OCI-LY3 (cell line): ENCODE measurements around the gene ELMO1.

Experiments used
- H2AFZ ChIP-seq: fragments of 200-600, 300-600 bp; shearing (Covaris generic); 2 replicates; pipeline ENCODE4 v1.6.0; 2014; ENCODE audit warnings: antibody characterized with exemption, low read depth, low read length
- H3K27ac ChIP-seq: fragments of 200-600, 300-600 bp; sonication (generic); 2 replicates; pipeline ENCODE4 v1.5.1; 2014; ENCODE audit warnings: mild to moderate bottlenecking, low read length, moderate library complexity, mixed read lengths
- H3K27me3 ChIP-seq: fragments of 200-600, 300-600 bp; sonication (generic); 2 replicates; pipeline ENCODE4 v1.6.1; 2014; ENCODE audit warnings: low read depth, low read length, mixed read lengths
- H3K36me3 ChIP-seq: fragments of 200-600, 300-600 bp; sonication (generic); replicated peaks from 2 replicates; pipeline ENCODE3; 2014; ENCODE audit warnings: low read depth, low read length, mixed read lengths
- H3K4me1 ChIP-seq: fragments of 300-600, 200-600 bp; sonication (generic); 2 replicates; pipeline ENCODE4 v1.6.1; 2014; ENCODE audit warnings: low read length, mixed read lengths
- H3K4me2 ChIP-seq: fragments of 200-600, 300-600 bp; sonication (generic); 2 replicates; pipeline ENCODE4 v1.6.1; 2014; ENCODE audit warnings: low read length, mixed read lengths
- H3K4me3 ChIP-seq: fragments of 300-600, 200-600 bp; sonication (generic); 2 replicates; pipeline ENCODE4 v1.5.1; 2014; ENCODE audit warnings: antibody characterized with exemption, mild to moderate bottlenecking, low read length, moderate library complexity
- H3K79me2 ChIP-seq: fragments of 300-600, 200-600 bp; shearing (Covaris generic); 2 replicates; pipeline ENCODE4 v1.6.1; 2014; ENCODE audit warnings: mild to moderate bottlenecking, low read length, mixed read lengths
- H3K9ac ChIP-seq: fragments of 300-600, 200-600 bp; shearing (Covaris generic); 2 replicates; pipeline ENCODE4 v1.6.0; 2014; ENCODE audit warnings: mild to moderate bottlenecking, low read length, moderate library complexity
- H3K9me3 ChIP-seq: fragments of 200-600, 300-600 bp; shearing (Covaris generic); 2 replicates; pipeline ENCODE4 v1.6.1; 2014; ENCODE audit warnings: low read length, mixed read lengths; ENCODE audit not compliant: insufficient read depth
- H4K20me1 ChIP-seq: fragments of 200-600, 300-600 bp; sonication (generic); 2 replicates; pipeline ENCODE4 v1.6.1; 2016; ENCODE audit warnings: low read length, mixed read lengths; ENCODE audit not compliant: insufficient read depth
- EZH2phosphoT487 ChIP-seq: fragments of 200-600 bp; shearing (Covaris generic); IDR thresholded peaks from 2 replicates; pipeline ENCODE4 v1.6.1; 2018; ENCODE audit warnings: antibody characterized with exemption, mixed run types, low read depth
- TF ChIP-seq, protein P1 (sequence below): fragments of 200-600, 300-600 bp; sonication (generic); IDR thresholded peaks from 2 replicates; pipeline ENCODE4 v1.5.1; 2014; ENCODE audit warnings: antibody characterized with exemption, low read length, low read depth

Gene ELMO1

DNA sequence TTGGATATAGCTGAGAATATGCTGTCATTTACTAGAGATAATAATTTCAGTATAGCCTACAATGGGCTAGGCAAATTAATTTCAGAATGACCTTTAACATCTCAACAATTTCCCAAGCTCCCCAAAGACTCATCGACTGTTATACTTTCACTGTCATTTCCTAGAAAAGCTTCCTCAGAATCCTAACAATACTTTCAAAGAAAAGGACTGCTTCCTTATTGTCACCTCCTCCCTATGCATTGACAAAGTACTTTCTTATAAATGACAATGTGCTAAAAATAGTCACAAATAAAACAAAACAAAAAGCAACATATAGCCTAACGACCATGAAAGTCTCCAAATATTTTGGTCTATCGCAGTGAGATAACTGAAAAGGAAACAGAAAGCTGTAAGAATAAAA, 272.6 kb downstream of the ELMO1 start:
- TF ChIP-seq, protein P1, sequence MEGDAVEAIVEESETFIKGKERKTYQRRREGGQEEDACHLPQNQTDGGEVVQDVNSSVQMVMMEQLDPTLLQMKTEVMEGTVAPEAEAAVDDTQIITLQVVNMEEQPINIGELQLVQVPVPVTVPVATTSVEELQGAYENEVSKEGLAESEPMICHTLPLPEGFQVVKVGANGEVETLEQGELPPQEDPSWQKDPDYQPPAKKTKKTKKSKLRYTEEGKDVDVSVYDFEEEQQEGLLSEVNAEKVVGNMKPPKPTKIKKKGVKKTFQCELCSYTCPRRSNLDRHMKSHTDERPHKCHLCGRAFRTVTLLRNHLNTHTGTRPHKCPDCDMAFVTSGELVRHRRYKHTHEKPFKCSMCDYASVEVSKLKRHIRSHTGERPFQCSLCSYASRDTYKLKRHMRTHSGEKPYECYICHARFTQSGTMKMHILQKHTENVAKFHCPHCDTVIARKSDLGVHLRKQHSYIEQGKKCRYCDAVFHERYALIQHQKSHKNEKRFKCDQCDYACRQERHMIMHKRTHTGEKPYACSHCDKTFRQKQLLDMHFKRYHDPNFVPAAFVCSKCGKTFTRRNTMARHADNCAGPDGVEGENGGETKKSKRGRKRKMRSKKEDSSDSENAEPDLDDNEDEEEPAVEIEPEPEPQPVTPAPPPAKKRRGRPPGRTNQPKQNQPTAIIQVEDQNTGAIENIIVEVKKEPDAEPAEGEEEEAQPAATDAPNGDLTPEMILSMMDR, result no peak
- TF ChIP-seq EZH2phosphoT487, result no peak
- Histone ChIP-seq H3K36me3 (peaks cover 41% of the 10 kb centered on the region), H3K79me2 (peaks cover 45% of the 10 kb centered on the region), H3K9me3 (no peaks in the 10 kb centered on the region), H3K27me3 (no peaks in the 10 kb centered on the region), H2AFZ (no peak overlapping the region), H3K4me2 (no peak overlapping the region), H3K4me3 (no peak overlapping the region), H3K4me1 (no peaks in the 10 kb centered on the region), H3K27ac (no peak overlapping the region), H4K20me1 (peaks cover 30% of the 10 kb centered on the region), H3K9ac (no peak overlapping the region)

DNA sequence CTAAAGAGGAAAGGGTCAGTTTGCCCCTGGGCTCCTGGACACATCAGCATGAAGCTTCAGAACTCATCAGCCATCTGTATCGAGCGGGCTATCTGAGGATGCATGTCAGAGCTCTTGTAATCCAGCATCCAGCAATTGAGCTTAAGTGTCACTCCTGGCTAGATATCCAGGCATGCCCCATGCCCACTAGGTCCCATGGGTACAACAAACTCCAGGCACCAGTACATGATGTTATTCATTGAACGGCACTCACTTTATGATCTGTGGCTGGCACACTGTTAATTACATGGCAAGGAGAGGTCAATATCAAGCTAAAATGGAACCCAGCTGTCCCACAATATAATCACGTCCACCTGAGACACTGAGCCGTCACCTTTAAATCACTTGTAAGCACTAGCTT, 274.2 kb downstream of the ELMO1 start:
- peaks cover 38% of the 10 kb centered on the region for H3K36me3 ChIP-seq
- H3K9me3 ChIP-seq, result no peaks in the 10 kb centered on the region
- H3K4me2 ChIP-seq, result no peak overlapping the region
- no peak overlapping the region for H2AFZ ChIP-seq
- no peak for TF ChIP-seq EZH2phosphoT487
- TF ChIP-seq, protein P1, result no peak
- peaks cover 28% of the 10 kb centered on the region for H4K20me1 ChIP-seq
- no peak overlapping the region for H3K4me3 ChIP-seq
- H3K27me3 ChIP-seq, result no peaks in the 10 kb centered on the region
- no peak overlapping the region for H3K9ac ChIP-seq
- H3K79me2 ChIP-seq, result peaks cover 32% of the 10 kb centered on the region
- H3K27ac ChIP-seq, result no peak overlapping the region
- no peaks in the 10 kb centered on the region for H3K4me1 ChIP-seq

DNA sequence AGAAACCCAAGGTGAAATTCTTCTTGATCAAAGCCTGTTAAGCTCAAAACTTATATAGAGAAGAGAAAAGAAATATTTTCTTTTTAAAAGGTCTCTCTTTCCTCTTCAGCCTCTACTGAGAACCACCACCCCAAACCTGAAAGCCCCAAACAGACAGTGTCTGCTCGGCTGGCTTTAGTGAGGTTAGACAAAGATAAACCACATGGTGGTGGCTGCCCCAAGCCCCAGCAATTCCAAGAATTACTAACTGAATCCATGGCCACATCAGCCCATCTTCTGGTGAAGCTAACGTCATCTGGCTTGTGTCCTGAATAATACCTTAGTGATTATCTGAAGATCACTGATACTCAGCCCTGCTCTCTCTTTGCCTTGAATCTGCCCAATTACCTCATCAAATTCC, 275.0 kb downstream of the ELMO1 start:
- TF ChIP-seq EZH2phosphoT487, result no peak
- Histone ChIP-seq H2AFZ (no peak overlapping the region), H3K27ac (no peak overlapping the region), H3K4me3 (no peak overlapping the region), H3K4me1 (no peaks in the 10 kb centered on the region), H4K20me1 (peaks cover 28% of the 10 kb centered on the region), H3K4me2 (no peak overlapping the region), H3K79me2 (peaks cover 30% of the 10 kb centered on the region), H3K9me3 (no peaks in the 10 kb centered on the region), H3K9ac (no peak overlapping the region), H3K27me3 (no peaks in the 10 kb centered on the region), H3K36me3 (peaks cover 38% of the 10 kb centered on the region)

DNA sequence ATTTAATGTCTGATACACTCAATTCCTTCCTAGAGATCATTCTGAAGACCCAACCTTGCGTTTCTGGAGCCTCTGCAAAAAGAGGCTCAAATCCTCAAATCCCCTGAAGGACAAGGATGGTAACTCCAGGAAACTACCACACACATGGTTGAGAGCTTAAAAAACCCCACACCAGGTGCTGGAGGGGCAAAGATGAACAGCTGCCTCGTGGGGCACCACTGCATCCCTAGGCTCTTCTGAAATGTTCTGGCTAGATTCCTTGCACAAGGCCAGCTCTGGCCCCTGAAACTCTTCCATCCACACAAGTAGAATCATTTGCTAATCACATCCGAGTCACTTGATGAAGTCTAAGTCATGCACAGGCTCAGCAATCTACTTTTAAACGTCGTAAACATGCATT, 286.6 kb downstream of the ELMO1 start:
- Histone ChIP-seq H3K9me3 (no peaks in the 10 kb centered on the region), H3K27ac (no peak overlapping the region), H4K20me1 (peaks cover 3% of the 10 kb centered on the region; the same call in 1 of the 2 replicates), H2AFZ (no peak overlapping the region), H3K79me2 (peaks cover 4% of the 10 kb centered on the region; the same call in 1 of the 2 replicates), H3K27me3 (no peaks in the 10 kb centered on the region), H3K9ac (no peak overlapping the region), H3K36me3 (peaks cover 15% of the 10 kb centered on the region), H3K4me3 (no peak overlapping the region), H3K4me1 (no peaks in the 10 kb centered on the region), H3K4me2 (no peak overlapping the region)
- TF ChIP-seq, protein P1, result no peak
- no peak for TF ChIP-seq EZH2phosphoT487

DNA sequence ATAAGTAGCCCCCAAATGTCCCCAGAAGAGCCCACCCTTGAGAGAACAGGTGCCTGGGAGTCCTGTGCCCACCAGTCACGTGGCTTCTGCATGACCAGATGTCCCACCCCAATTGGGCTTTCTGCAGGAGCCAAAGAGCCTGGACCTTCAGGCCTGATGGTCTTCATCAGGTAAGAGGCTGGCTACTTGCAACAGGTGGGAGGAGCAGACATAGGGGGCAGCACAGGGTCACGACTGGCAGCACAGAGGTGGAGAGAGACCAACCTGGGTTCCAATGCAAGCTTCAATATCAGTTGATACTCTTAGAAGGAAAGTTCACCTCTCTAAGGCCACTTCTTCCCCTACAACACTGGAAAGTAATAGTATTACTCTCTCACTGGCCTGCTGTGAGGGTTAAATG, 288.0 kb downstream of the ELMO1 start:
- H3K4me1 ChIP-seq, result no peaks in the 10 kb centered on the region
- H3K27me3 ChIP-seq, result no peaks in the 10 kb centered on the region
- TF ChIP-seq, protein P1, result no peak
- no peak for TF ChIP-seq EZH2phosphoT487
- H2AFZ ChIP-seq, result no peak overlapping the region
- no peak overlapping the region for H3K4me2 ChIP-seq
- no peak overlapping the region for H3K27ac ChIP-seq
- no peak overlapping the region for H3K4me3 ChIP-seq
- no peaks in the 10 kb centered on the region for H3K9me3 ChIP-seq
- H4K20me1 ChIP-seq, result peaks cover 3% of the 10 kb centered on the region; the same call in 1 of the 2 replicates
- H3K79me2 ChIP-seq, result peaks cover 7% of the 10 kb centered on the region; the same call in 1 of the 2 replicates
- H3K9ac ChIP-seq, result no peak overlapping the region
- H3K36me3 ChIP-seq, result peaks cover 15% of the 10 kb centered on the region
